ENCODE measurements around the gene NT5DC1. TPM values are rescaled to one million over a fixed set of nuclear protein-coding genes. Genes with fewer than 3 reads are reported as not detected.
A peak's percentile ranks its signal among the peaks of the same experiment; 100 is the strongest.

Gene NT5DC1
- total RNA-seq, 1 experiment from 2014 or later = 15.4 TPM

DNA sequence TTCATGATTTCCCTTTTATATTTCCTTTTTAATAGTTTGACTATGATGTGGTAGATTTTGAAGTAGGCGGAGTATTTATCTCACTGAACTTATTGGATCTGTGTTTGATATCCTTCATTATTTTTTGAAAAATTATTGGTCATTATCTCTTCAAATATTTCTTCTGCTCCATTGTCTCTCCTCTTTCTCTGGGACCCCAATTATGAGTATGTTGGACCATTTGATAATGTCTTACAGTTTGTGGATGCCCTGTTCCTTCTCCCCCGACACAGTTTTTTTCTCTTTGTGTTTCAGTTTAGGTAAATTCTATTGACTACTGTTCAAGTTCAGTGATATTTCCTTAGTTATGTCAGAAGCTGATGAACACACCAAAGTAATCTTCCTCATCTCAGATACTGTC is 74.7 kb downstream of the NT5DC1 start:
- no peaks in the 10 kb centered on the region for H3K27me3 ChIP-seq
- H3K4me1 ChIP-seq = no peaks in the 10 kb centered on the region
- H3K36me3 ChIP-seq = peaks cover 4% of the 10 kb centered on the region; the same call in 1 of the 2 replicates
- DNase-seq = peak in 1 of 2 experiments; percentile 8
- H3K27ac ChIP-seq = no peak overlapping the region
- H3K9me3 ChIP-seq (replicated peaks) = peaks cover 5% of the 10 kb centered on the region; the same call in 1 of the 2 replicates
- no peak overlapping the region for H3K4me3 ChIP-seq

DNA sequence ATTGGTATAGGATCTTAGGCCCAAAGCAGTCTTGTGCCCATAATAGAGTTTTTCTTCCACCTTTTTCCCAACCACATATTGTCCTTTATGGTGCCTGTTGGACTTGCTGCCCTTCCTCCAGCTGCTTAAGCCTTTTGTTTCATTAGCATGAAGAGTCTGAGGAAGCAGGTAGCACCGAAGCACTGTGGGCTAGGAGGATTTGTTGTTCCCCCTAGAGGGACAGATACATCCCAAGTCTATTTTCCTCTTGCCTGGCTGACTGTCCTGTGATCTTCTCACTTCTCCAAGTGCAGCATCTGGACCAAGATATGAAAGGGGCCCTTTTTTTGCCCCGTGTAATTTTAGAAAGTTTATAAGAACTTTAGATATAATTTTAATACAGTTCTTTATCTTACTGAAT is 75.9 kb downstream of the NT5DC1 start:
- no peak overlapping the region for H3K27ac ChIP-seq
- DNase-seq = no peak
- H3K4me1 ChIP-seq = no peaks in the 10 kb centered on the region
- H3K27me3 ChIP-seq = no peaks in the 10 kb centered on the region
- peaks cover 5% of the 10 kb centered on the region; the same call in 1 of the 2 replicates for H3K9me3 ChIP-seq (replicated peaks)
- H3K4me3 ChIP-seq = no peak overlapping the region
- peaks cover 4% of the 10 kb centered on the region; the same call in 1 of the 2 replicates for H3K36me3 ChIP-seq

DNA sequence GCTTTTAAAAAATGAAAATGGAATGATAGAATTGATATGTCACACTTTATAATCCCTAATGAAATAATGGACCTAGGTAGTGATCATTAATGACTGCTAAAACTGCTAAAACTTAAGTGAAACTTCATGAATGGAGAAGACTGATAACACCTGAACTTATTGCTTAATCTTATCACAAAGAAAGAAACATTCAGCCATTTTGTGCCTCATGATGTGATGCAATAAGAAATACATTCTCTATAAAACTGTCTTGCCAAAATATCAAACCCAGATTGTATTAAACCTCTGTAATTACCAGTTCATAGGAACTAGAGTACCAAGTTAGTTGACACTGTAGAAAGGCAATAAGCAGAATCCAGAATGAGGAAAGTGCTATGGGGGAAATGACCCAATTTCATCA is 79.7 kb downstream of the NT5DC1 start:
- H3K9me3 ChIP-seq (replicated peaks) = peaks cover 5% of the 10 kb centered on the region; the same call in 1 of the 2 replicates
- H3K27ac ChIP-seq = no peak overlapping the region
- no peak for DNase-seq
- peaks cover 4% of the 10 kb centered on the region; the same call in 1 of the 2 replicates for H3K36me3 ChIP-seq
- no peaks in the 10 kb centered on the region for H3K4me1 ChIP-seq
- no peak overlapping the region for H3K4me3 ChIP-seq
- H3K27me3 ChIP-seq = no peaks in the 10 kb centered on the region

DNA sequence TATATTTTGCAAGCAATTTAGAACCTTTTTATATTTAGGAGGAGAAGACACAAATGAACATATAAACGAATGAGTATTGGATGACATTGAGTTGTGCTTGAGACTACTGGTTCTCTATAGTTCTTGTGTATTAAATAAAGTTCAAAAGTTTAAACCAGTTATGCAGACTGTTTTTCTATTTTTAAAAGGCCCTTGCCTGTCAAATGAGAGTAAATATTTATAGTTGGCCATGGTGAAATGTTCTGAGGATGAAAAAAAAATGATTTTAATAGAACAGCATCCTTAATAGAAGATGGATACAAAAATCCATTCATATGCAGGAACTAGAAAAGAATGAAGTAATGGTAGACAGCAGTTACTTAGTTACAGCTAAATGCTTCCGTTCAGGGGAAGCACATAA is 88.8 kb downstream of the NT5DC1 start:
- Histone ChIP-seq H3K4me1 (no peaks in the 10 kb centered on the region), H3K4me3 (no peak overlapping the region), H3K27ac (no peak overlapping the region), H3K9me3 (replicated peaks) (no peaks in the 10 kb centered on the region), H3K27me3 (no peaks in the 10 kb centered on the region), H3K36me3 (no peaks in the 10 kb centered on the region)
- no peak for DNase-seq

DNA sequence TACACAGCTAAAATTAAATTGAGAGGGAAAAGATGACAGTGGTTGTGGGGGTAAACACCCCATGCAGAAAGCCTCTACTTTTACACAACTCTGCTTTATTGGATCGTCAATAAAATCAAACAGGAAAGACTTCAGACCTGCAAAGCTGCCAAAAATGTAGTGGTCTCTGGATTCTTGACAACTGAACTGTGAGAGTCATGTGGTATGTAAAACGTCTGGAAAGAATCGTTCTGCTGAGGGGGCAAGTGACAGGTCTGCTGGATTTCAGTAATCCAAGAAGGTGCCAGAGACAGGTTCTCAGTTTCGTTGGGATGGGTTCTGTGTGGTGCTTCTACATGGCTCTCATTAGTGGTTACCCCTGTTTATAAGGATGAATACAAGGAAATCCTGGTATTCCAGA is 89.9 kb downstream of the NT5DC1 start:
- H3K27me3 ChIP-seq = no peaks in the 10 kb centered on the region
- H3K36me3 ChIP-seq = no peaks in the 10 kb centered on the region
- no peak overlapping the region for H3K27ac ChIP-seq
- H3K9me3 ChIP-seq (replicated peaks) = no peaks in the 10 kb centered on the region
- no peak for DNase-seq
- H3K4me1 ChIP-seq = no peaks in the 10 kb centered on the region
- H3K4me3 ChIP-seq = no peak overlapping the region

DNA sequence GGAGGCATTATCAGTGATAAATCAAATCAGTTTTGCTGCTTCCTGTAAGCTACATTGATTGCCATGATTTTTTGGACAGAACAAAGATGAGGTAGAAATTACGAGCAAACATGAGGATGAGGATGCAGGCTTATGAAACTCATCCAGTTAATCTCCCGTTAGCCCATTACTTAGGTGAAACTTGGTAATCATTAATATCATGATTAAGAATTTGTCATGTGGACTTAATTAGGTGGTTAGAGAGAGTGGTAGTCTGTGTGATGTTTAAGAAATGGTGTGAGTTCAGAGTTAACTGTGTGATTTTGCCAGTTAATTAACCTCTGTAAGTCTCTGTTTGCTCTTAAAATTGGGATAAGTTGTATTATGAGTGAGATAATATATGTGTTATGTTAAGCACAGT is 91.2 kb downstream of the NT5DC1 start:
- Histone ChIP-seq H3K27me3 (no peaks in the 10 kb centered on the region), H3K9me3 (replicated peaks) (no peaks in the 10 kb centered on the region), H3K36me3 (no peaks in the 10 kb centered on the region), H3K27ac (no peak overlapping the region), H3K4me1 (peaks cover 7% of the 10 kb centered on the region), H3K4me3 (no peak overlapping the region)
- no peak for DNase-seq

DNA sequence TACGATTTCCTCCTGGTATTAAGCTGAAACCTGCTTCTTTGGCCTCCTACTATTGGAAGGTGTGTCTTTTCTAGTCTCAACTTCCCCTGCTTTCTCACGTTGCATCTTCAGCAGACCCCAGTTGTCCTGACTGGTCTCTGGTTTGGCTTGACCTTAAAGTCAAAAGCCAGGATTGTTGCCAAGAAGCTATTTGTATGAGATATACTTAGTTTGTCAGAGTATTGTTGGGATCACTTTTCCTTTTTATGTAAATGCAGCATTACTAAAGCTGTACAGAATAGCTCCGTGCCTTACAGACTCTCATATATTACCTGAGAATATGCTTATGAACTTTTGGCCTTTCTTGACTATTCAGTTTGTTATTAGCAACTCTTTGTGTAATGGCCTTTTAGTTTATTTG is 92.1 kb downstream of the NT5DC1 start:
- Histone ChIP-seq H3K4me3 (no peak overlapping the region), H3K27me3 (no peaks in the 10 kb centered on the region)
- DNase-seq = no peak

DNA sequence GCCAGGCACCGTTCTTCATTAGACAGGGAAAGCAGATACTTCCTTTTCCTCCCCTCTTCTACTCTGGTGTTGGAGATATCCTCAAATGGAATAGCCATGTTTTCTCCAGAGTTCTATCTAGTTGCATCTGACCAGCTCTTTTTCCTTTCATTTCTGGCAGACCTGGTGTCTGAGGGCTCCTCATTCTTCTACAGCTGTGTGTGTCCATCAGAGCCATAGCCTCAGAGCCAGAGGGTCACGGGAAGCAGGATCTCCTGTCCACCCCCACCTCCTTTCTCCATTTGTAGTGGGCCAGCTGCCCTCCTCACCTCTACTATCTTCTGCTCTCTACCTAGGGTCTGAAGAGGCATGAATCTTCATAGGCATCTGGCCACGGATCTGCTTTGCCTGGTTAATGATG is 96.2 kb downstream of the NT5DC1 start:
- no peaks in the 10 kb centered on the region for H3K27me3 ChIP-seq
- H3K9me3 ChIP-seq (replicated peaks) = no peaks in the 10 kb centered on the region
- peak; percentile 30 to 54 for DNase-seq
- peaks cover 7% of the 10 kb centered on the region for H3K4me1 ChIP-seq
- H3K4me3 ChIP-seq = no peak overlapping the region
- H3K36me3 ChIP-seq = no peaks in the 10 kb centered on the region
- 0 out of 2 replicates have a peak overlapping the region, but pooled peaks have one; percentile 14 for H3K27ac ChIP-seq

More for the DNA sequence above, 92.1 kb downstream of the NT5DC1 start:
- no peak overlapping the region for H3K27ac ChIP-seq
- H3K36me3 ChIP-seq = no peaks in the 10 kb centered on the region
- H3K9me3 ChIP-seq (replicated peaks) = no peaks in the 10 kb centered on the region
- H3K4me1 ChIP-seq = peaks cover 7% of the 10 kb centered on the region

DNA sequence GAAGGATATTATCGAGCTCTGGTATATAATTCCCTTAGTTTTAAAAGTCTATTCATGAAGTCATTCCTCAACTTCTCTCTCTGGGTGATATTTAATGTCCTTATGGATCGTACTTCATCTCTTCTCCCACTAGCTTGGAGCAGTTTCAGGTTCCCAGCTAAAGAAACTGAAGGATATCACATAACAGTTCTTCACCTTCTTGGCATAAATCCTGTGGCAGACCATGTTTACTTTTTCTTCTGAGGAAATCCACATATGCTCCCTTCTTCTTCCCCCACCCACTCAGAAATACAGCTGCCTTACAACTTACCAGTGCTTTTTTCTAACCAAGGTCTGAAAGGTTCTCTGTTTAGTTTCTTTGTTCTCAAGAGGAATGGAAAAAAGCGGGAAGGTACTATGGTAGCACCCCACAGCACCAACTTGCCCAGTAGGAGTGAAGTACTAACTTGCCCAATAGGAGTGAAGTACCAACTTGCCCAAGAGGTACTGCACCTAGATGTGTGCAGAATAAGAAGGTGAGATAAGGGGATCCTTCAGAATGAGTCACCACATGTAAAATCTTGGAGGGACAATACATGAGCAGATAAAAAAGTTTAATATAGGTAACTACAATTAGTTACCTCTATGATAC is 100.1 kb downstream of the NT5DC1 start:
- peaks cover 7% of the 10 kb centered on the region for H3K4me1 ChIP-seq
- no peak overlapping the region for H3K4me3 ChIP-seq
- no peaks in the 10 kb centered on the region for H3K27me3 ChIP-seq
- DNase-seq = no peak
- H3K36me3 ChIP-seq = no peaks in the 10 kb centered on the region
- H3K9me3 ChIP-seq (replicated peaks) = no peaks in the 10 kb centered on the region
- no peak overlapping the region for H3K27ac ChIP-seq

DNA sequence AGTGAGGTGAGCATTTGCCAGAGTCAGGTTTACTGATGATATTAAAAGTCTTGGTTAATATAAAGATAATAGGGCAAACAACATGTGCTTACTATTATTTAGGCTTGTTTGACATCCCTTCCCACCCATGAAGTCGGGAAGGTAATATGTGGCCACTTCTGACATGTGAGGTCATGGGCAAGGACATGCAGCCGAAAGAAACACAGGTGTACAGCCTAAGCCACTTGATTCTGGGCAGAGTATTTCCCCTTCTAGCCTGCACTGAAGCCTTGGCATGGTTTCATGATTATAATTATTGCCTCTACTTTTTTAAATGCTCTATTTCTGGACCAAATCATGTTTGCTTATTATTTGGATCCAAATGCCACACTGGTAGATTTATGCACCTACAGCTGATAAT is 100.9 kb downstream of the NT5DC1 start:
- DNase-seq = no peak
- no peak overlapping the region for H3K4me3 ChIP-seq
- H3K4me1 ChIP-seq = peaks cover 4% of the 10 kb centered on the region
- no peaks in the 10 kb centered on the region for H3K9me3 ChIP-seq (replicated peaks)
- H3K27me3 ChIP-seq = no peaks in the 10 kb centered on the region
- no peaks in the 10 kb centered on the region for H3K36me3 ChIP-seq
- H3K27ac ChIP-seq = no peak overlapping the region

DNA sequence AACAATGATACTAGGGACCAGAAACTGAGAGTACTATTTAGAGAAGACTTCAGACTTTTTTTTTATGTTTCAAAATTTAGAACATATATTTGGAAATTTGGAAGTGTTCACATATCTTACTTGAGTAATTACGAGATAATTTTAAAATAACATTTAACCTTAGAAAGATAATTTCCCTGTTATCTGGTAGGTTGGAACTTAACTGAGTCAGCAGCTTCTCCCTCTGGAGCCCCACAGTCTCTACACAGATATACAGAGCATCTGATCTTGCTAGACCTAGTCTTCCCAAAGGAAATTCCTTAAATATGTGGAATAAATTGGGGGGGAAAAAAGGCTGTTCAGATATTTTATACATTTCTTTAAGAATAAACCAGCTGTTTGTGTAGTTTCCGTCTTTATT is 104.6 kb downstream of the NT5DC1 start:
- no peak overlapping the region for H3K4me3 ChIP-seq

DNA sequence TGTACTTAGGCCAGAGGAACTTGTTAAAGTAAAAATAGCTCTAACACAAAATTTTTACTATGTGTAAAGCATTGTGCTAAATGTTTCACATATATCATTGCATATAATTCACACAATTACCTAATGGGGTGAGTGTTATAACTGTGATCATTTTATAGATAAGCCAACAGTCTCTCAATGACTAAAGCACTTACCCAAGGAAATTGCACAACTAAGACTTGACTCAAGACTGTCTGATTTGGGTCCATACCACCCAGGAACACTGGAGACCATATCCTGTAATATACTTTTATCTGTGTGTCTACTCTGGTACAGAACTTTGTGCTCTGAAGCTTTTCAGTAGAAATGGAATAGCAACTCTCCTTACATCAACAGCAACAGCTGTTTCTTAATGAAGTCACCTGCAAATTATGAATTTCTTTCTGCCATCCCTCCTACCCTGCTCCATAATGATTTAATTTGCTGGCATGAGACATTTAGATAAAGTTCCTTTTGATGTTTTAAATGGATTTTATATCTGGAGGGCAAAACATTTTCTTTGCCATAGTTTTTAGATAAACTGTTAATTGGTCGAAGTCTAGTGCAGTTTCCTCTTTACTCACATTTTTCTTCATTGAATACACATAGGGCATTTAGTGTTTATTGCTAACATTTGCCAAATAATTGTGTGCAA is 105.7 kb downstream of the NT5DC1 start:
- no peak overlapping the region for H3K4me3 ChIP-seq
- DNase-seq = no peak
- no peaks in the 10 kb centered on the region for H3K27me3 ChIP-seq
- no peaks in the 10 kb centered on the region for H3K9me3 ChIP-seq (replicated peaks)
- H3K27ac ChIP-seq = no peak overlapping the region
- H3K36me3 ChIP-seq = no peaks in the 10 kb centered on the region
- no peaks in the 10 kb centered on the region for H3K4me1 ChIP-seq

More for the DNA sequence above, 104.6 kb downstream of the NT5DC1 start:
- no peaks in the 10 kb centered on the region for H3K36me3 ChIP-seq
- no peaks in the 10 kb centered on the region for H3K9me3 ChIP-seq (replicated peaks)
- H3K27me3 ChIP-seq = no peaks in the 10 kb centered on the region
- H3K27ac ChIP-seq = no peak overlapping the region
- H3K4me1 ChIP-seq = no peaks in the 10 kb centered on the region
- DNase-seq = no peak

DNA sequence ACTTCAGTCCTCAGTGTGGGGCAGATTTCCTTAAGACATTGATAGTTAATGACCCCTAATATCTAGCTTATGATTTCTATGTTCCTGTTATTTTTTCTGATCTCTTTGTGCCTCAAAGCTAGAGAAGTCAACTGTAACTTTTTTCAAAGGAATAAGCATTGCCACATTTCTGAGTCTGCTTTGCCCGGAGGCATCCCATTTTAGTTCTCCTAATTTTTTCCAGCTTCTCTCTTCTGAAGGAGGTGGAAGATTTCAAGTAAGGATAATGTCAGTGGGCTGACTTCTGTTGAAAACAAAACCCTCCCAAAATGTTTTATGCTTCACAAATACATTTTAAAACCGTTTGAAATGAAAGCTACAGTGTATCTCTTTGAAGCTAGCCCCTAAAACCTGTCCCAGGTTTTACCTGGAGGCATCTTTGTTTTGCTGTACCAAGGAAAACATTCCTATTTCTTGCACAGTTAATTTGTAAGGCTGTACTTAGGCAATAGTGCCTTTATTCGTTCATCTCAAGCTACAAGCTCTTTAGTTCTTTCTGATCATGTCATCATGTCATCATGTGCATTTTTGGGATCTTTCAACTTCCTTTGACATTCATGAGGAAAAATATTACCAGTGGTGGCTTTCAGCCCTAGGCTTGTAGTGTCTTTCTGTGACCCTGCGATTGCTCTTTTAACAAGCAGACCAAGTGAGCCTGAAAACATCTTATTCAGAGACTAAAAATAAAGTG is 107.6 kb downstream of the NT5DC1 start:
- no peak overlapping the region for H3K27ac ChIP-seq
- no peak for DNase-seq
- peaks cover 3% of the 10 kb centered on the region; the same call in 1 of the 2 replicates for H3K4me1 ChIP-seq
- no peaks in the 10 kb centered on the region for H3K27me3 ChIP-seq
- no peaks in the 10 kb centered on the region for H3K9me3 ChIP-seq (replicated peaks)
- no peak overlapping the region for H3K4me3 ChIP-seq
- H3K36me3 ChIP-seq = no peaks in the 10 kb centered on the region

DNA sequence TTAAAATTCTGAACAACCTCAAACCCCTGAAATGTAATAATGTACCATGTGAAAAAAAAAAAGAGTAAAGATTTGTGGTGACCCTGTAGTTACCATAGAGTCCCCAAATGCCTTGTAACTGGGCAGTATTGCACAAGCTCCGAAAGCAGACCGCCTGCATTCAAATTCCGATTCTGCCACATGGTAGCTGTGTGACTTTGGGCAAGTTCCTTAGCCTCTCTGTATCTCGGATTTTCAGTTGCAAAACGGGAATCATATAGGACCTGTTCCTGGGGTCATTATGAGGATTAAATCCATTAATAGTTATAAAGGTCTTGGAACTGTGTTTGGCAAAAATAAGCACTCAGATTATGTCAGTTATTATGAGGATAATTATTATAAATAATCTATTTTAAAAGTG is 109.7 kb downstream of the NT5DC1 start:
- peaks cover 3% of the 10 kb centered on the region; the same call in 1 of the 2 replicates for H3K4me1 ChIP-seq
- DNase-seq = no peak
- no peak overlapping the region for H3K4me3 ChIP-seq
- H3K36me3 ChIP-seq = no peaks in the 10 kb centered on the region
- H3K27ac ChIP-seq = no peak overlapping the region
- H3K27me3 ChIP-seq = no peaks in the 10 kb centered on the region
- H3K9me3 ChIP-seq (replicated peaks) = no peaks in the 10 kb centered on the region

DNA sequence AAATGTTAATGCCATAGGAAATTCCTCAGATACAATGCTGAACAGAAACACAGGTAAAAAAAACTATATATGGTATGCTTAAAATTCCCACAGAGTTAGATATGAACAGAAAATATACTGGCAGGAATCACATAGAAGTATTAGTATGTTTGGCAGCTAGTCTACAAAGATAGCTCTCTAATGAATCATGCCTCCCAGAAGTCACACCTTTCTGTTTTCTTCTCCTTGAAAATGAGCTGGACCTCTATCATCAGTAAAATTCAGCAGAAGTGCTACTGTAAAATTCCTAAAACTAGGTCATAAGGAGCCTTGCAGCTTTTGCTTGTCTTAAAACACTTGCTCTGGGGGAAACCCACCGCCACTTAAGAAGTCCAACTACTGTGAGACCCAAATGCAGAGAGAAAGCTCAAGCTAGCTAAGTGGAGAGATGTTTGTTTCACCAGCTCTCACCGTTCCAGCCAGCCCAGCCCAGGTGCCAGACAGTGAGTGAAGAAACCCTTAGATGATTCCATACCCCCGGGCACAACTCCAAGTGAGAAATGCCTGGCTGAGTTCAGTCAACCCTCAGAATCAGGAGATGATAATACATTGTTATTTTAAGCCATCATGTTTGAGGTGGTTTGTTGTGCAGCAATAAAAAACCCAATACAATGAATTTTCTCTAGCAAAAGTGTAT is 110.2 kb downstream of the NT5DC1 start:
- Histone ChIP-seq H3K27me3 (no peaks in the 10 kb centered on the region), H3K36me3 (no peaks in the 10 kb centered on the region), H3K4me1 (peaks cover 3% of the 10 kb centered on the region; the same call in 1 of the 2 replicates), H3K27ac (no peak overlapping the region), H3K4me3 (no peak overlapping the region), H3K9me3 (replicated peaks) (no peaks in the 10 kb centered on the region)
- no peak for DNase-seq

All from SJCRH30 (cell line).